Muscle of leg (tissue), 11 donors: ENCODE measurements around the gene KRAS. TPM values are rescaled to one million over a fixed set of nuclear protein-coding genes. Genes with fewer than 3 reads are reported as not detected.

ENCODE experiments used
- DNase-seq: peaks from one replicate; pipeline ENCODE4 v3.0.0; 2013
- H3K27ac ChIP-seq: one replicate; pipeline ENCODE4 v1.5.1; 2013; ENCODE audit warnings: mild to moderate bottlenecking, low read length, control low read depth
- H3K27me3 ChIP-seq: one replicate; pipeline ENCODE4 v1.6.1; 2013; ENCODE audit warnings: low read length; ENCODE audit not compliant: control insufficient read depth, insufficient read depth
- H3K36me3 ChIP-seq: one replicate; pipeline ENCODE4 v1.6.1; 2013; ENCODE audit warnings: low read length; ENCODE audit not compliant: control insufficient read depth, insufficient read depth
- H3K4me1 ChIP-seq: one replicate; pipeline ENCODE4 v1.6.1; 2013; ENCODE audit warnings: low read length; ENCODE audit not compliant: control insufficient read depth, insufficient read depth
- H3K4me3 ChIP-seq: one replicate; pipeline ENCODE4 v1.5.1; 2013; ENCODE audit warnings: low read length, control low read depth
- H3K9me3 ChIP-seq: replicated peaks from 2 replicates; pipeline ENCODE4 v1.6.1; 2013; ENCODE audit warnings: low read depth, low read length; ENCODE audit not compliant: control insufficient read depth
- WGBS: methylation state at CpG from one replicate; pipeline ENCODE4 v1.1.5; 2013; ENCODE audit warnings: missing lambda C conversion rate; ENCODE audit not compliant: insufficient coverage; 5-methylcytosine and 5-hydroxymethylcytosine counted together
- polyA plus RNA-seq, 8 donors: library from polyadenylated mRNA; unstranded; fragments of 120-200 nt; gene quantifications; one replicate each; pipeline versions ENCODE4 v1.2.1 to v1.2.3, GENCODE V29; 2013; ENCODE audit warnings: inconsistent platforms in 1 of 8, low replicate concordance in 1 of 8; ENCODE audit not compliant: insufficient read length in 8 of 8, insufficient read depth in 1 of 8
- total RNA-seq: library from RNA; stranded (reverse); fragments of 120-200 nt; gene quantifications from one replicate; pipeline ENCODE4 v1.2.4, GENCODE V29; 2013

KRAS gene
- total and polyA plus RNA-seq, 9 donors: 10.1 to 25.6 (median 17.9) TPM

DNA sequence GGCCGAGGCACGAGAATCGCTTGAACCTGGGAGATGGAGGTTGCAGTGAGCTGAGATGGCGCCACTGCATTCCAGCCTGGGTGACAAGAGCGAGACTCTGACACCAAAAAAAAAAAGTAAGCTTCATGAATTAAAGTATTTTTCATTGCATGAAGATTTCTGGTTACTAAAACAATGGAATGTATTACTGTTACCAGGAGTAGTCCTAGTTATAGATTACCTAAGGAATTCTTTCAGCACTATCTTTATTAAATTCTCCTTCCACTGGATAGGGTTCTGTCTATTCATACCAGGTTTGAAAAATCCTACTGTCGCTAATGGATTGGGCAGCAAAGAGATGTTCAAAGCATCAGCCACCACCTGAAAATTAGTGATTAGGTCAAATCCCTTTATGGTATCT, 43.3 kb downstream of the KRAS start:
- Histone ChIP-seq H3K4me1 (no peaks in the 10 kb centered on the region), H3K27me3 (no peaks in the 10 kb centered on the region), H3K9me3 (no peaks in the 10 kb centered on the region), H3K36me3 (peaks cover 10% of the 10 kb centered on the region), H3K4me3 (no peak overlapping the region), H3K27ac (no peak overlapping the region)
- DNase-seq: no peak
- WGBS: 100% methylated on average over 2 of the region's 6 CpGs

DNA sequence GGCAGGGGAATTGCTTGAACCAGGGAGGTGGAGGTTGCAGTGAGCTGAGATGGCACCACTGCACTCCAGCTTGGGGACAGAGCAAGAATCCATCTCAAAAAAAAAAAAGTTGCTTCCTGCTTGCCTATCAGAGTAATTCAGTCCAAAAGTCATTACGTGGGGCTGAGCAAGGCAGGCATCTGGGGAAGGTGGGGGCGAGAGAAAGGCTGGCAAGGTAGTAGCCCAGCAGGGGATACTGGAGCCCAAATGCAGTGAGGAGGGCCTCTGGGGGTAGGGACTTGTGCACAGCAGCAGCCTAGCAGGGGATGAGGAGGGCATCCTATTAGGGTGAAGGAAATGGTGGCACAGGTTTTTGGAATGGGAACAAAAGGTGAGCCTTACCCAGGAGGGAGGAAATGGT, 48.6 kb downstream of the KRAS start:
- Histone ChIP-seq H3K4me1 (no peaks in the 10 kb centered on the region), H3K27me3 (no peaks in the 10 kb centered on the region), H3K36me3 (peaks cover 8% of the 10 kb centered on the region), H3K4me3 (no peak overlapping the region), H3K9me3 (no peaks in the 10 kb centered on the region), H3K27ac (no peak overlapping the region)
- no peak for DNase-seq
- WGBS: 83% methylated on average over 2 of the region's 2 CpGs

DNA sequence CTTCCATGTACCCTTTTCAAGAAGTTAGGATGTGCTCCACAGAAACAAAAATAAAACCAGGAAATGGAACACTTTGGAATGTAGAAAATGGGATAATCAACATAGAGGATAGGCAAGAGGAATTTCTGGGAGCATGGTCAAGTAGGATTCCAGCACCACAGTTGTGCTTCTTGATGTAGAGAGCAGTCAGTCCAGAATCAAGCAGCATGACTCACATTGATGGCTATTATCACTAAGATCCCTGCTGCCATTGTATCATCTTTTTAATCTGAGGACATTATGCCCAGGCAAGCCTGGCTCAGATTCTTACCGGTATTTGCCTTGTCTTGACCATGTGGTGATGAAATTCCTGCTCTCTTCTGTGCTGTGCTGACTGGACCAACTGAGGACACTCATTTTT, 50.0 kb downstream of the KRAS start:
- no peak overlapping the region for H3K27ac ChIP-seq

DNA sequence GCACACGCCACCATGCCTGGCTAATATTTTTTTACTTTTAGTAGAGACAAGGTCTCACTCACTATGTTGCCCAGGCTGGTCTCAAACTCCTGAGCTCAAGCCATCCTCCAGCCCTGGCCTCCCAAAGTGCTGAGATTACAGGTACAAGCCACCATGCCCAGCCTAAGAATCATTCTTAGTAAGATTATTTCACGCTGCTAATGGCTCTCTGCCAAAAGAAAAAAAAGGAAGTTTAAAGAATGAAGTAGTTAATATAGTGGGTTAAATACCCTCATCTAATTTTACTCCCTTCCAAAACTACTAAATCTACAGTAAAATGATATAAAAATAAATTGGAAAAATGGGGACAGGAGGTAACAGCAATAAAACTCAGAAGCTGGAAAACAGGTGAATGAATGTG, 53.1 kb downstream of the KRAS start:
- Histone ChIP-seq H3K4me3 (no peak overlapping the region), H3K27me3 (no peaks in the 10 kb centered on the region), H3K36me3 (peaks cover 2% of the 10 kb centered on the region), H3K27ac (no peak overlapping the region), H3K9me3 (no peaks in the 10 kb centered on the region), H3K4me1 (no peaks in the 10 kb centered on the region)
- 86% methylated on average over 1 of the region's 2 CpGs for WGBS
- DNase-seq: no peak

More for the DNA sequence above, 50.0 kb downstream of the KRAS start:
- Histone ChIP-seq H3K27me3 (no peaks in the 10 kb centered on the region), H3K36me3 (peaks cover 5% of the 10 kb centered on the region), H3K4me3 (no peak overlapping the region), H3K9me3 (no peaks in the 10 kb centered on the region), H3K4me1 (no peaks in the 10 kb centered on the region)
- DNase-seq: no peak
- WGBS: no CpG with 5 or more reads among the region's 1 CpG

DNA sequence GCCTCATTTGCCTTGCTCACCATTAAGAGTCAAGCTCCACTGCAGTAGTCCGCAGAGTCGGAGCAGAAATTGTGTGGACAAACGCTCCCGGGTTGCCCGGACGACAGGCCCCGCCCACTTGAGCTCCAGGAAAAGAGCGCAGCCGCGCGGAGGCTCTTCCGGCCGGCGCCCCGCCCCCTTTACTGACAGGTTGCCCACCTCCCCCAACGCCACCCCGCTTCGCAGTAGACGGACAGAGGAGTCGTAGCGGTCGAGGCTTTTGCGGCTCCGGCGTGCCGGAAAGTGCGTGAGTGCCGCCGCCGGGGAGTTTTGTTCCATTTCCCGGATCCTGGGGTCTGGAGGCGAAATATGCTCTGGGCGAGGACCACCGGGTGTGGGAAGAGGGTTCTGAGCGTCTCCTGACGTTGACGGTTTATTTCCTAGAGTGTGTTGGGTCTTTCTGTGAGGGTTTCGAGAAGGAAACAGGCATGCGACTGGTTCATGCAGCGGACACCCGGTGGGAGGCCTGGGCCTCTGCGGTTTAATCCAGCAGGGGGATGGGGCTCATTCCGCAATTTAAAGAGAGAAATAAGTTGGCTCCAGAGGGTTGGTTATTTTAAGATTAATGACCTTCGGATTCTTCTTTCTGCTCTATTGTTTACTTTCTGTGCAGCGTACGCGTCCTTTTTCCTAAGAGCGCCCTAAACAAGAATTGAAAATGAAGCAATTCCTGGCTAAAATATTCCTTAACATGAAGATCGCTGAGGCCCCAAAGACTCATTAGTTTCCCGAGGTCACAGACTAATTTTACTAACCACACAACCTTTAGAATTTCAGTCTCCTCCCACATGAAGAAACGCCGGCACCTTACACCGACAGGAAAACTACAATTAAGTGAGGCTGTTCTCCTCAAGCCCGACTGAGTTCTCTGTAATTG, 55.4 kb downstream of the KRAS start, which contains the start of the genes DNAI7 and ETFRF1:
Gene DNAI7, minus strand, starts transcription at position 105 of the 916 bp plus-strand sequence. Its CDS starts 82 bp downstream, at position 23.
Gene ETFRF1, plus strand, starts transcription at position 182 of the 916 bp plus-strand sequence. CDS start 8,720 bp downstream, outside the sequence.
- peak within 1 kb of the TSS; percentile 75 for H3K4me3 ChIP-seq
- no peaks in the 10 kb centered on the region for H3K9me3 ChIP-seq
- H3K27ac ChIP-seq: peak within 1 kb of the TSS; percentile 98
- peak; percentile 99 for DNase-seq
- no peaks in the 10 kb centered on the region for H3K27me3 ChIP-seq
- H3K4me1 ChIP-seq: no peaks in the 10 kb centered on the region
- 0% methylated on average over 46 of the region's 54 CpGs for WGBS
- H3K36me3 ChIP-seq: no peaks in the 10 kb centered on the region

- no peak for DNase-seq
- Histone ChIP-seq H3K36me3 (no peaks in the 10 kb centered on the region), H3K4me3 (peak overlapping the region; percentile 75), H3K9me3 (no peaks in the 10 kb centered on the region), H3K27ac (peak overlapping the region; percentile 98), H3K27me3 (no peaks in the 10 kb centered on the region), H3K4me1 (no peaks in the 10 kb centered on the region)
- WGBS: 10% methylated on average over 11 of the region's 11 CpGs
These were observed 56.0 kb downstream of the KRAS start for GRCh38 chr12:25194722-25195055.

DNA sequence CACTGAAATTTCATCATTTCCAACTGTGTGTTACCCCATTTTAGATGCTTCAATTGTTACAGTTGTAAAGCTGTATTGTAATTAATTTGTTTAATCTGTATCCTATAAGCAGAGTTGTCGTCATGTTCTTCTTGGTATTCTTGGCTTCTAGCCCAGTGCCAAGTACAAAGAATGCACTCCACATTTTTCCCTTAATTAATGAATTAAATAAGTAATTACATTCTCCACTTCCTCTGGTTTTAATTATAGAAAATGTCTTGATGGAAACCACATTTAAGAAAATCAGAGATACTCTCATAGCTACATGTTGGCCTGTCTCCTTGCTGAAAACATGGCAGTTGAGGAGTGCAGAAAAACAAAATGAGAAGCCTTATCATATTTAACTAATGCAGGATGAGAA, 56.5 kb downstream of the KRAS start:
- peak; percentile 24 for DNase-seq
- Histone ChIP-seq H3K27ac (peak overlapping the region; percentile 98), H3K9me3 (no peaks in the 10 kb centered on the region), H3K27me3 (no peaks in the 10 kb centered on the region), H3K4me1 (no peaks in the 10 kb centered on the region), H3K4me3 (no peak overlapping the region), H3K36me3 (no peaks in the 10 kb centered on the region)
- no CpG with 5 or more reads among the region's 1 CpG for WGBS

- Histone ChIP-seq H3K27me3 (no peaks in the 10 kb centered on the region), H3K36me3 (no peaks in the 10 kb centered on the region), H3K4me1 (no peaks in the 10 kb centered on the region), H3K4me3 (no peak overlapping the region), H3K9me3 (no peaks in the 10 kb centered on the region), H3K27ac (no peak overlapping the region)
- WGBS: 83% methylated on average over 6 of the region's 6 CpGs
- DNase-seq: no peak
These were observed 59.9 kb downstream of the KRAS start for GRCh38 chr12:25190793-25191192.

- H3K9me3 ChIP-seq: no peaks in the 10 kb centered on the region
- H3K36me3 ChIP-seq: no peaks in the 10 kb centered on the region
- no peaks in the 10 kb centered on the region for H3K27me3 ChIP-seq
- no peak overlapping the region for H3K4me3 ChIP-seq
- H3K27ac ChIP-seq: no peak overlapping the region
- DNase-seq: no peak
- no peaks in the 10 kb centered on the region for H3K4me1 ChIP-seq
These were observed 61.1 kb downstream of the KRAS start for GRCh38 chr12:25189656-25190055.

DNA sequence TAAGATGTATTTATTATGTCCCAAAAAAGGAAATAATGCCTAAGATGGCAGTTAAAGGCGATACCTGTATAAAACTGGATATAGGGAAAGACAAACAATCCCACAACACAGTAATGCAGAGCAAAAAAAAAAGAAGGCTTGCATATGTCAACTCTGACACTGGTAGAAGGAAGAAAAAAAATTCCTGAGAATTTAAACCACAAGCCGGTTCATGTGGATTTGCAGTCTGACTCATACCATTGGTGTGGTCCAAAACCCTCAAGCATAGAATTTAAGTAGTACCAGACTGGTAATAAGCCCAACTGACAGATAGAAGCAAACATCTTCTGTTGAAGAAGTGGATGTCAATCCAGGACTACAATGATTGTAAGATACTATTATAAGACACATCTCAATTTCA, 62.9 kb downstream of the KRAS start:
- H3K36me3 ChIP-seq: no peaks in the 10 kb centered on the region
- H3K27me3 ChIP-seq: no peaks in the 10 kb centered on the region
- WGBS: no CpG with 5 or more reads among the region's 2 CpGs
- no peaks in the 10 kb centered on the region for H3K4me1 ChIP-seq
- no peak for DNase-seq
- H3K27ac ChIP-seq: no peak overlapping the region
- no peaks in the 10 kb centered on the region for H3K9me3 ChIP-seq
- no peak overlapping the region for H3K4me3 ChIP-seq
